Breast epithelium (tissue), 4 donors: ENCODE data around the gene PTPRN2. TPM values are rescaled to one million over a fixed set of nuclear protein-coding genes. Genes with fewer than 3 reads are reported as not detected.

Source experiments
- DNase-seq, 2 donors: peaks; one replicate each; pipeline ENCODE4 v3.0.0-alpha.2; 2019; ENCODE audit warnings: low spot score in 2 of 2
- H3K27ac ChIP-seq, 2 donors: fragments of 200-600 bp; sonication (generic) in 1 of 2; one replicate each; pipeline ENCODE4 v1.5.1; 2016 to 2019; ENCODE audit warnings: mild to moderate bottlenecking in 1 of 2
- H3K27me3 ChIP-seq, 2 donors: fragments of 200-600 bp; sonication (generic) in 1 of 2; one replicate each; pipeline versions ENCODE4 v1.5.1 to v1.6.0; 2017 to 2019; ENCODE audit warnings: control low read depth in 1 of 2, mild to moderate bottlenecking in 1 of 2
- H3K36me3 ChIP-seq: fragments of 200-600 bp; one replicate; pipeline ENCODE4 v1.5.1; 2019
- H3K4me1 ChIP-seq, 2 donors: fragments of 200-600 bp; sonication (generic); one replicate each; pipeline ENCODE4 v1.5.1; 2016 to 2019; ENCODE audit warnings: control low read depth in 1 of 2
- H3K4me3 ChIP-seq, 3 donors: fragments of 200-600 bp; sonication (generic); 1 replicate in 2 of 3; 2 replicates in 1 of 3; pipeline ENCODE4 v1.5.1; 2016 to 2019; ENCODE audit warnings: mild to moderate bottlenecking in 3 of 3, moderate library complexity in 2 of 3
- H3K9me3 ChIP-seq, 2 donors: fragments of 200-600 bp; sonication (generic) in 1 of 2; one replicate each; pipeline ENCODE4 v1.5.1; 2016 to 2019; ENCODE audit warnings: control low read depth in 1 of 2
- POLR2A ChIP-seq: fragments of 450-650 bp; IDR thresholded peaks from one replicate; pipeline ENCODE4 v1.6.1; 2016; ENCODE audit warnings: antibody characterized with exemption, mild to moderate bottlenecking, moderate library complexity
- POLR2AphosphoS5 ChIP-seq, 3 donors: sonication (generic); formaldehyde crosslinking; IDR thresholded peaks; one replicate each; pipeline ENCODE4 v1.6.1; 2017; ENCODE audit warnings: antibody characterized with exemption in 3 of 3
- intact Hi-C: fragments of 100-400 bp; cut with DNase I; formaldehyde crosslinking; loops from one replicate; pipeline ENCODE4 v1.15.1; 2023; ENCODE audit warnings: low total_unique reads
- total RNA-seq, 3 donors: library from RNA; depleted of rRNA; stranded (reverse); fragments of >200 nt; gene quantifications; one replicate each; pipeline ENCODE4 v1.1.0, GENCODE V29; 2016
- TF ChIP-seq, protein P1 (sequence below), 3 donors: fragments of 450-650 bp; IDR thresholded peaks; one replicate each; pipeline ENCODE4 v1.5.1; 2016 to 2017; ENCODE audit warnings: antibody characterized with exemption in 3 of 3, mild to moderate bottlenecking in 3 of 3, moderate library complexity in 3 of 3

PTPRN2 gene
- total RNA-seq, 3 donors from 2014 or later: 1.6 to 2.2 (median 2.2) TPM

DNA sequence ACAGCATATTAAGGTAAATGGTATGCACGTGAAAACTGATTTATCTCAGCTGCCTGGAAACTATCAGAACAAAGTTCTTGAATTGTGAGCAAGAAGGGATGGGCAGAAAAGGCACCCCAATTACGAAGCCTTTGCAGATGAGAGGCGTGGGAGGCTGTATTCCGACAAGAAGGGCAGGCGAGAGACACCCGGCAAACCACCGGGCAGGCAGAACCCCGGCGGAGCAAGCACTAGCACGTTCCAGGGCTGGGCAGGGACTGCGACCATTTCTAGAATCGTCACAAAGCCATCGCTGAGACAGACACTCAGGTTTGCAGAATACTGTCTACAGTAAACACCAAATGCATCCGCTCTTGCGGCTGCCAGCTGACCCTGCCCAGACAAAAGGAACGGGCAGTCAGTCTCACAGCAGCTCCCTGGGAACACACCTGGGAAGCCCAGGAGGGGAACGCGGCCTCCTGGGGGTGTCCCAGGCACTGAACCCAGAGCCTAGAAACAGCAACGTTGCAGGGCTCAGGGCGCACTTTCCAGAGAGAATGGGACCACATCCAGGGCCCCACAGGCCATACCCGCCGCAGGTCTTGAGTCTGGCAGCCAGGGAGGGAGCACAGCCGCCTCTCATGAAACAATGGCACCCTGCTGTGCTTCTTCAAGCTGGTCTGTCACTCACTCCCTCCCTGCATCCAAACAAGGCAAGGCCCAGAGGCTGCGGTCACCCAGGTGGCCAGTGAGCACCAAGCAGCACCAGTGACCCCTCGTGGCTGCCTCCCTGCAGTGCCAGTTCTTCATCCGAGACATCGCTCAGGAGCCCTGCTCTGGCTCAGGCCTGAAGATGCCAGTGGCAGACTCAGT is 261.9 kb downstream of the PTPRN2 start:
- Histone ChIP-seq H3K27me3 (peaks cover 0 to 16% of the 10 kb centered on the region in 2 donors), H3K4me3 (peak overlapping the region in 1 of 3 donors; percentile 18), H3K9me3 (peaks cover 0 to 11% of the 10 kb centered on the region in 2 donors), H3K36me3 (no peaks in the 10 kb centered on the region), H3K4me1 (no peaks in the 10 kb centered on the region), H3K27ac (no peak overlapping the region)
- intact Hi-C loops: no loop called here
- TF ChIP-seq, protein P1, sequence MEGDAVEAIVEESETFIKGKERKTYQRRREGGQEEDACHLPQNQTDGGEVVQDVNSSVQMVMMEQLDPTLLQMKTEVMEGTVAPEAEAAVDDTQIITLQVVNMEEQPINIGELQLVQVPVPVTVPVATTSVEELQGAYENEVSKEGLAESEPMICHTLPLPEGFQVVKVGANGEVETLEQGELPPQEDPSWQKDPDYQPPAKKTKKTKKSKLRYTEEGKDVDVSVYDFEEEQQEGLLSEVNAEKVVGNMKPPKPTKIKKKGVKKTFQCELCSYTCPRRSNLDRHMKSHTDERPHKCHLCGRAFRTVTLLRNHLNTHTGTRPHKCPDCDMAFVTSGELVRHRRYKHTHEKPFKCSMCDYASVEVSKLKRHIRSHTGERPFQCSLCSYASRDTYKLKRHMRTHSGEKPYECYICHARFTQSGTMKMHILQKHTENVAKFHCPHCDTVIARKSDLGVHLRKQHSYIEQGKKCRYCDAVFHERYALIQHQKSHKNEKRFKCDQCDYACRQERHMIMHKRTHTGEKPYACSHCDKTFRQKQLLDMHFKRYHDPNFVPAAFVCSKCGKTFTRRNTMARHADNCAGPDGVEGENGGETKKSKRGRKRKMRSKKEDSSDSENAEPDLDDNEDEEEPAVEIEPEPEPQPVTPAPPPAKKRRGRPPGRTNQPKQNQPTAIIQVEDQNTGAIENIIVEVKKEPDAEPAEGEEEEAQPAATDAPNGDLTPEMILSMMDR (IDR thresholded peaks at IDR 0.05): peak in 1 of 3 donors; percentile 29
- TF ChIP-seq POLR2AphosphoS5 (IDR thresholded peaks at IDR 0.05): no peak
- DNase-seq: peak in 1 of 2 donors; percentile 65

DNA sequence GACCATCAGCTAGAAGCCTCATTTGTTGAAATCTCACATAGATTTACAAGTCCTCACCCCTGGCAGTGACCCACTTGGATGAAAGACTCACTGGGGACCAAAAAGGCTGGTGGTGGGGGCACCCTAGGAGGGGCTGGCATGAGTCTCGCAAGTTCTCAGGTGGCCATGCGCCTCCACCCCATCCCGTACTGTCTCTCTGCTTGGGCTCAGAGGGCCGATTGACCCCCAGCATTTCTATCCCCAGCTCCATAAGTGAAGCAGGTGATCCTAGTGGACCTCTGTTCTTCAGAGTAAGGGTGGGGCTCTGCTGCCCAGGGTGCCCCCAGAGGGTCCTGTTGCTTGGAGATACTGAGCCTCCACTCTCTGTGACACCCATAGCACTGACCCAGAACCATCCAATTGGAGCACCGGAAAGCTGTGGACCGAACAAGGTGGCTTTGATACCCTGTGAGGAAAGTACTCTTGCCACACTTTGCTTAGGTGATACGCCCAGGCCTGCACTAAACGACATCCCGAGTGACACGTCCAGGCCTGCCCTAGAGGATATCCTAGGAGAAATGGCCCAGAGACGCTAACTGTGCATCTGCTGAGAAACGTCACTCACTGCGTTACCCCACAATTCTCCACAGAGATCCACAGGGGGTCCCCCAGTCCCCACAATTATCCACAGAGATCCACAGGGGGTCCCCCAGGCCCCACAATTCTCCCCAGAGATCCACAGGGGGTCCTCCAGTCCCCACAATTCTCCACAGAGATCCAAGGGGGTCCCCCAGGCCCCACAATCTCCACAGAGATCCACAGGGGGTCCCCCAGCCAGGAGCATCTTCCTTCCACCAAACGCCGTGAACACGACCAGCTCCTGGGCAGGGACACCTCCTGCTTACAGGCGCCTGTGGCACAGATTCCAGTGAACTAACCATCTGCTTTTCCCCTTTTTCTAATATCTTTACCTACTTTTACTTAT is 262.9 kb downstream of the PTPRN2 start:
- Histone ChIP-seq H3K36me3 (no peaks in the 10 kb centered on the region), H3K27ac (no peak overlapping the region), H3K9me3 (peaks cover 0 to 11% of the 10 kb centered on the region in 2 donors), H3K4me1 (no peaks in the 10 kb centered on the region), H3K27me3 (peaks cover 0 to 16% of the 10 kb centered on the region in 2 donors), H3K4me3 (no peak overlapping the region)
- TF ChIP-seq POLR2A (no peak), POLR2AphosphoS5 (IDR thresholded peaks at IDR 0.05) (no peak)
- TF ChIP-seq, protein P1 (IDR thresholded peaks at IDR 0.05): no peak
- DNase-seq: no peak
- intact Hi-C loops: no loop called here

DNA sequence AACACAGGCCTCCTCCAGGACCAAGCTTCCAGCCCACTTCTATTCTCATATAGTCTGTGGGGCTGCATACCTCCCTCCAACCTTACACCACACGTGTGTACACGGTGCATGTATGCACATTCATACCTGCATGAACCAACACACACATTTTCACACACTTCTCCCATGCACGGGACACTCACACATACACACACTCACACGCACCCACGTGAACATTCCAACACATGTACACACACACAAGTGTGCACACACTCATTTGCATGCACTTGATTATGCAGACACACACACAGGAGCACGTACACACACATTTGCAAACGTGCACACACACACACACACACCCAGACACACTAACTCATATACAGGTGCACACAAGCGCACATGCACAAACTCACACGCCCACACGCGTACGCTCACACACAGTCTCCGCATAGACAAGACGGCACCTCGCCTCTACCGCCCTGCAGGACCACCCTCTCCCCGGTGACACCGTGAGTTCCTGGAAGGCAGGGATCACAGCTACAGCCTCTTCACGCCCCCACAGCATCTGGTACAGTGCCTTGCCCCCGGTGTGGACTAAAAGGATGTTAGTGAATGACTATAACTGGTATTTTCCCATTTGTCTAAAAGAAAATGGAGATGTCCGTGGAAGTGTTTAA is 263.8 kb downstream of the PTPRN2 start:
- peaks cover 0 to 7% of the 10 kb centered on the region in 2 donors for H3K9me3 ChIP-seq
- H3K36me3 ChIP-seq: no peaks in the 10 kb centered on the region
- intact Hi-C loops: no loop called here
- TF ChIP-seq POLR2A (no peak), POLR2AphosphoS5 (IDR thresholded peaks at IDR 0.05) (no peak)
- TF ChIP-seq, protein P1 (IDR thresholded peaks at IDR 0.05): no peak
- no peak overlapping the region for H3K4me3 ChIP-seq
- no peaks in the 10 kb centered on the region for H3K4me1 ChIP-seq
- DNase-seq: no peak
- peaks cover 0 to 16% of the 10 kb centered on the region in 2 donors for H3K27me3 ChIP-seq
- H3K27ac ChIP-seq: no peak overlapping the region

DNA sequence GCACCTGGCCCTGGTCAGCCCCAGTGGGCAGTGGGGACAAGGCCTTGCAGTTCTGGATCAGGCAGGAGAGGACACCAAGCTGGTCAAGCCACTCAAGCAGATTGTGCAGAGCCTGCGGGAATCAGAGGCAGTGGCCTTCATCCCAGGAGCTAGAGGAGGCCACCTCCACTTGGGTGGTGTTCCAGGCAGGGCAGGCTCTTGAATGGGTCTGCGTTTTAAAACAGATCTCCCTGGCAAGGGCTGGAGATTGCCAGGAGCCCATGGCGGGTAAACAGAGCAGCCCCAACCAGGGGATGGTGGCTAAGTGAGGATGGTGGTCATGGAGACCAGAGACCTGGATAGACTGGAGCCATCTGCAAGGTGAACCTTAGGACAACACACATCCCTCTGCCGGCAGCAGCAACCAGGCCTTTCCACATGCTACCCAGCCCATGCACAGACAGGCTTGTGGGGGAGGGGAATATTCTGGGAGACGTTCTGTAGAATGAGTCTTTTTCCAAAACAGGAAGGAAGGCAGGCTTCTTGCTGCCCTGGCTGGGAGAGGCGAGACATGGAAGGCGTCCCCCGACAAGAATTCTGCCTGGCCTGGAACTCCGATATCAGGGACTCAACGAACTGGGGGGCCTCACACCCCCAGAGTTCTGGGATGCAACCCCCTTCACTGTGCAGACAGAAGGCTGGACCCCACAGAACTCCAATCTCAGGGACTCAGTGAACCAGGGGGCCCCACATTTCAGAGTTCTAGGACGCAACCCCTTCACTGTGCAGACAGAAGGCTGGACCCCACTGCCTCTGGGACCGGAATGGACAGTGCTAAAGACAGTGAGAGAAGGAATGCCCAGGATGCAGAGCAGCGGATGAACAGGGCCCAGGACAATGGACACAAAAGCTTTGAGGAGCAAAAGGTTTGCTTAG is 264.8 kb downstream of the PTPRN2 start:
- Histone ChIP-seq H3K4me3 (no peak overlapping the region), H3K4me1 (no peaks in the 10 kb centered on the region), H3K27me3 (peaks cover 0 to 16% of the 10 kb centered on the region in 2 donors), H3K36me3 (no peaks in the 10 kb centered on the region), H3K9me3 (peaks cover 0 to 5% of the 10 kb centered on the region in 2 donors), H3K27ac (no peak overlapping the region)
- DNase-seq: no peak
- TF ChIP-seq POLR2AphosphoS5 (IDR thresholded peaks at IDR 0.05) (no peak), POLR2A (no peak)
- TF ChIP-seq, protein P1 (IDR thresholded peaks at IDR 0.05): no peak
- intact Hi-C loops: no loop called here
